Hindlimb muscle (tissue), 1 donor: Measurements from ENCODE around the gene VRK2. TPM values are rescaled to one million over a fixed set of nuclear protein-coding genes. Genes with fewer than 3 reads are reported as not detected.
"Not testable (repeated sequence)": the region's sequence is repeated elsewhere in the genome, so short reads cannot be mapped to it uniquely, and the experiment has no call there.

Source experiments
- DNase-seq: peaks from one replicate; pipeline ENCODE4 v3.0.0-alpha.2; 2013
- polyA plus RNA-seq: library from polyadenylated mRNA; unstranded; fragments of 120-200 nt; gene quantifications from one replicate; pipeline ENCODE4 v1.2.1, GENCODE V29; 2013; ENCODE audit not compliant: insufficient read length

Gene VRK2
- polyA plus RNA-seq, 1 donor = 14.6 TPM

DNA sequence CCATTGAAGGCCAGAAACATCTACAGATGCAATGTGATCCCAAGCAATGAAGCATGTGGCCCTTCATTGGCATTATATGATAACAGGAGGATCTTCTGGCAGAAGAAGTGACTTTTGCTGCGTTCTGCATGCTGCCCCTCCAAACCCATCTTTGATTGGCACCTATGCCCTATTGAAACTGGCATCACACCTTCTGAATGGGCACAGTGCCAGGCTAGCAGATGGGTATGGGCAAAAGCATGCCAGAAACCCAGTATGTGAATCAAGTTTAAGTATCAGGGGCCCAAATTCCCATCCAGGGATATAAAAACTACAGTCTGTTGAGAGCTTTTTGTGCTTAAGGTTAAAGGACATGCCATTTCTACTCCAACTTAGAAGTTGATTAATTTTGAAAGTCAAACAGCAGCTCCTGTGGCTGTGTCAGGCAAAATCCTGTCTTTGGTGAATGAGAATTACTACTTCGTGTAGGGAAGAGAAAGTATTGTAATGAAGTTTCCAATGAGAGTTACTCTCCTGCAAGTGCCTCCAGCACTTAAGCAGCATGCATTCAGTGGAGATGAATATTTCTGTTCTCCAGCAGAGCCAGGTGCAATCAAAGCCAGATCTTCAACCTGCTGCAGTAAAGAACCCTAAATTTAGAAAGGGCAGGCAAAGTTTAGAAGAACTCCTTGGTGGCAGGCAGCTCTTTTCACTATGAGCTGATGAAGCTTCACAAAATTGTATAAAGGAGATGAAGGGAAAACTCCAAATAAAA lies 8.6 kb downstream of the VRK2 start:
- no peak for DNase-seq

DNA sequence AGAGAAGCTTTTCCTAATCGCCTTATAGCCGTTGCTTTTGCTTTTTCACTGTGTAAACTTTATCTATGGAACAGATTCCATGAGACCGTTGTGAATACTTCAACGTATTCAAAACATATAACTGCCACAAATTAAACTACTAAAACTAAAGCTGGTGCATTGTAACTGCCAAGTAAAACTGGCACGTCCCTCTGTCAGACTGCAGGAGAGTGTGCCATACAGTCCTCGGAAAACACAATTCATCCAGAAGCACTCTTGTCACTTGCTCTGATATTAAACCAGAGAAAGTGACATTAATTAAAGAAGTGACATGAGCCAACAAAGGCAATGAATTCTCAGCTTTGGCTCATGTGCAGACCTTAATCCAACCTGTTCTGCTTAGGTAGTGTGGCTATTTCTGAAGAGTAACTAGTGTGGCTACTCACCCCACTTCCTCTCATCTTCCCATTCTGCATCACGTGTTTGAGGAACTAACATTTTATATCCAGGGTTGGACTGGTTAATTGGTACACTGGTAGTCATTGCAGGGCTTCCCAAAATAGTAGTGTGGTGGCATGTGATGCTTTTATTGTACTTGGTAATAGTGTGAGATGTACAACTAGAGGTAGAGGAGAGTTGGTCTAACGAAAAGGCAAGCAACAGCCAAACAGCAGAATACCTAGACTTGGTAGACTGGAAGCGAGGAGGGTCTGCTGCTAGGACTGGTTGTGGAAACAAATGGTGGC lies 9.7 kb downstream of the VRK2 start:
- no peak for DNase-seq

DNA sequence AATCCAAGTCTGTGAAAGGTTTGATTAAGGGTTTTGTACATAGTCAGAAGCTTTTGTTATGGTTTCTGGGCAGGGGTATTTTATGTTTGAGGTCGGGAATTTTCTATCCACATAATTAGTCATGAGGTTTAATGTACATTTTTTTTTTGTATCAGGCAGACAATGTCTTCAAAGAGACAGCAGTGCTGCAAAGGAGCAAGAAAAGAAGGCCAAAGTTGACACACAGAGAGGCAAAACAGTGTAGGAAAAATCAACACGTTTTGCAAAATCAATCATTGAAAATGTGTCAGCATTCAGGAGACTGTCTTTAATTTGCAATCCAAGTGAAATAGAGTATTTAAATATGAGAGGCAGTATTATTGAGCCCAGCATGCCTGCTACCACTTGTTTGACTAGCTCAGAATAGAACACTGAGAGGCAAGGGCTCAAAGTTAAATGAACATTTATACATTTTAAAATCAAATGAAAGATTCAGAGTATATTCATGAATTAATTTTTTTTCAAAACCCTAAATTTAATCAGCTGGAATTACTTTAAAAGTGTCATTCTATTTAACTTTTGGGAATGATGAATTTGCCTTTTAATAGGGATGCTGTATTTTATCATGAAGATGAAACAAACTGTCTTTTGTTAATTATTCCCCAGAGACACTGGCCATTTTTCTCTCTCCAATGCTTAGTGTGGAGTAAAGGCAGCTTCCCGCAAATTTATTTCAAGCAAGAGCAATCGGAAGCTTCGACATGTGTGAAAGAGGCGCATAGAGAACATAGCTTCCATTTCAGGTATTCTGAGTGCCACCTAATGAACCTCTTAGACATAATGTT lies 11.3 kb downstream of the VRK2 start:
- no peak for DNase-seq

DNA sequence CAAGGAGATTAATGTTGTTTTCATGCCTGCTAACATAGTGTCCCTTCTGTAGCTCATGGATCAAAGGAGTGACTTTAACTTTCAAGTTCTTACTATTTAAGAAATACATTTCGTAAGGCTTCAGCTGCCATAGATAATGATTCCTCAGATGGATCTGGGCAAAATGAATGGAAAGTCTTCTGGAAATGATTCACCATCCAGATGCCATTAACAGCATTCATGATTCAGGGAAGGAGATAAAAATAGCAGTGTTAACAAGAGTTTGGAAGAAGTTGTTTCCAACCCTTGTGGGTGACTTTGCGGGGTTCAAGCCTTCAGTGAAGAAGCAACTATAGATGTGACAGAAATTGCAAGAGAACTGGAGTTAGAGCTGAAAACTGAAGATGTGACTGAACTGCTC lies 17.0 kb downstream of the VRK2 start:
- no peak for DNase-seq

DNA sequence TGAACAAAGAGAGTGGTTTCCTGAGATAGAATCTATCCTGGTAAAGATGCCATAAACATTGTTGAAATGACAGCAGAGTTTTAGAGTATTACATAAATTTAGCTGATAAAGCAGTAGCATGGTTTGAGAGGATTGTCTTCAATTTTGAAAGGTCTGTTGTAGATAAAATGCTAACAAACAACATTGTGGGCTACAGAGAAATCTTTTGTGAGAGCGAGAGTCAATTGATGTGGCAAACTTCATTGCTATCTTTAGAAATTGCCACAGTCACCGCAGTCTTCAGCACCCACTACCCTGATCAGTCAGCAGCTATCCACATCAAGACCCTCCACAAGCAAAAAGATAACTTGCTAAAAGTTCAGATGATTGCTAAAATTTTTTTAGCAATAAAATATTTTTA lies 17.5 kb downstream of the VRK2 start:
- DNase-seq = no peak

DNA sequence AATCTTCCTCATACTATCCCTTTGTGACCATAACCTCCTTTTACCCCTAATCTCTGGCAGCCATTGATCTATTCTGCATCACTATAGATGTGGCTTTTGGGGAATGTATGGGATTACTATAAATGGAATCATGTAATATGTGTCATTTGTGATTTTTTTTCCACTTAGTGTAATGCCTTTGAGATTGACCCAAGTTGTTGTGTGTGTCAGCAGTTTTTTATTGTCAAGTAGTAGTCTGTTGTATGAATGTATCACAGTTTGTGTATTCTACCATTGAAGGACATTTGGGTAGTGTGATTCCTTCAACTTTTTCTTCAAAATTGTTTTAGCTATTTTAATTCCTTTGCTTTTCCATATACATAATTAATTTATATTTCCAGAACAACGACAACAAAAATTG lies 18.6 kb downstream of the VRK2 start:
- no peak for DNase-seq

DNA sequence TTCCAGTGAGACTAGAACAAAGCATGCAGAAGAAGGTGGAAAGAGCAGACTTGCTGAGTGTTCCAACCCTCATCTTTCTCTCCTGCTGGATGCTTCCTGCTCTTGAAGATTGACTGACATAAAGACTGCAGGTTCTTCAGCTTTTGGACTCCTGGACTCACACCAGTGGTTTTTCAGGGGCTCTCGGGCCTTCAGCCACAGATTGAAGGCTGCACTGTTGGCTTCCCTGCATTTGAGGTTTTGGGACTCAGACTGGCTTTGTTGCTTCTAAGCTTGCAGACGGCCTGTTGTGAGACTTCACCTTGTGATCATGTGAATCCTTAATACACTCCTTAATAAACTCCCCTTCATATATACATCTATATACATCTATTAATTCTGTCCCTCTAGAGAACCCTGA lies 20.4 kb downstream of the VRK2 start:
- DNase-seq = no peak

DNA sequence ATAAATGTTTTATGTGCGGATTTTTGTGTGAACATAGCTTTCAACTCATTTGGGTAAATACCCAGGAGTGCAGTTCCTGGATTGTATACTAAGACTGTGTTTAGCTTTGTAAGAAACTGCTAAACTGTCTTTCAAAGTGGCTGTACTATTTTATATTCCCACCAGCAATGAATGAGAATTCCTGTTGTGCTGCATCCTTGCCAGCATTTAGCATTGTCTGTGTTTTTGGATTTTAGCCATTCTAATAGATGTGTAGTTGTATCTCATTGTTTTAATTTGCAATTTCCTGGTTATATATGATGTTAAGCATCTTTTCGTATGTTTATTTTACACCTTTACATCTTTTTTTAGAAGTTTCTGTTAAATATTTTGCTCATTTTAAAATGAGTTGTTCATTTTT lies 24.2 kb downstream of the VRK2 start:
- no peak for DNase-seq

DNA sequence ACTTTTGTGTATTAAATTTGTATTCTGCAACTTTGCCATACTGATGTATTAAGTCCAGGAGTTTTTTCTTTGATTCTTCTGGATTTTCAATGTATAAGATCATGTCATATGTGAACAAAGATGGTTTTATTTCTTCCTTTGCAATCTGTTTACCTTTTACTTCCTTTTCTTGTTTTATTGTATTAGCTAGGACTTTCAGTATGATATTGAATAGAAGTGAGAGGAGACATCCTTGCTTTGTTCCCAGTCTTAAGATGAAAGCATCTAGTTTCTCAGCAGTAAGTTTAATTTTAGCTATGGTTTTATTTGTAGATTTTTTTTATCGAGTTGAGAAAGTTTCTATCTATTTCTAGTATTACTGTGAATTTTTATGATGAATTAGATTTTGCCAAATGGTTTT lies 25.5 kb downstream of the VRK2 start:
- DNase-seq = no peak

DNA sequence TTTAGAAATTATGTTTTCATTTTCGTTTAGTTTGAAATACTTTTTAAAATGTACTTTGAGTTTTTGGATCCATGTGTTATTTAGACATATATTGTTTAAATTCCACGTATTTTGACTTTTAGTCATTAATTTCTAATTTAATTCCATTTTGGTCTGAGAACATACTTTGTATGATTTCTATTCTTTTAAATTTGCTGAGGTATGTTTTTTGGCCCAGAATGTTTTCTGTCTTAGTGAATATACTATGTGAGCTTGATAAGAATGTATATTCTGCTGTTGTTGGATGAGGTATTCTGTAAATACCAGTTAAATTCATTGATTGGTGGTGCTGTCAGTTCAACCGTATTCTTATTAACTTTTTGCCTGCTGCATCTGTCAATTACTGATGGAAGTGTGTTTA lies 26.4 kb downstream of the VRK2 start:
- no peak for DNase-seq

DNA sequence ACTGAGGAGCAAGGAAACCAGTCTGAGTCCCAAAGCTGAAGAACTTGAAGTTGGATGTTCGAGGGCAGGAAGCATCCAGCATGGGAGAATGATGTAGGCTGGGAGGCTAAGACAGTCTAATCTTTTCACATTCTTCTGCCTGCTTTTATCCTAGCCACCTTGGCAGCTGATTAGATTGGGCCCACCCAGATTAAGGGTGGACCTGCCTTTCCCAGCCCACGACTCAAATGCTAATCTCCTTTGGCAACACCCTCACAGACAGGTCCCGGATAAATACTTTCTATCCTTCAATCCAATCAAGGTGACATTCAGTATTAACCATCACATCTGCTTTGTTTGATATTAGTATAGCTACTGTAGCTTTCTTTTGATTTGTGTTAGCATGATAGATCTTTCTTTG lies 27.1 kb downstream of the VRK2 start:
- DNase-seq = no peak

DNA sequence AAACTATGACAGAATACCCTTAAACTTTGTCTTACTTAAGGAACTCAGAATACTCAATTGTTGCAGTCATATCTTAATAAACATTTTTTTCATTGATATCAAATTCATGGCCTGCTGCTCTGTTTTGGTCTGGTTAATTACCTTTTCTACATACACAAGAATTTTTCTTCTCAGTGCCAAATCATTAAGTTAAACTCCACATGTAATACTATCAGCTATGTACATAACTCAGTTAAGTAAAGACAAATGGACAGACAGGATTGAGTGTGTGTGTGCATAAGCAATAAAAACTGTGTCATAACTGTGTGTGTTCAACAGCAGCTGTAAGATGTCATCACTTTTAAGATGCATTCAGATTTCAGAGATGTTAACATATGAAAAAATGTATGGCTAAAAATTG lies 34.4 kb downstream of the VRK2 start:
- DNase-seq = no peak

DNA sequence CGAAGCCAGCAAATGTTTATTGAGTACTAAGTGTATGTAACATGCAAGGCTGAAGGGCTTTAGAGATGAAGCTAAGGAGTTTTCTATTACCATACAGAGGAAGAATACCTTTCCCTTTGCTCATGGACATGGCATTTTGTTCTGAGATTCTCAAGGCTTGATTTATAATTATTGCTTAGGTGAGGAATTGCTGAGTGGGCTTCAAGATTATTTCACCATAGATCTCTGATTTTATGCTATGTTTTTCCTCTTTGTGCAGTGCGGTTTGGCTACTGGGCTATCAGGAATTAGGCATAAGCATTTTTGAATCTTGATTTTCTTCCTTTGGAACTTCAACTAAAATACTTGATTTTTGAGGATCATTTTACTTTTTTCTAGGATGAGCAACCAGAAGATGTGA lies 42.5 kb downstream of the VRK2 start:
- no peak for DNase-seq

DNA sequence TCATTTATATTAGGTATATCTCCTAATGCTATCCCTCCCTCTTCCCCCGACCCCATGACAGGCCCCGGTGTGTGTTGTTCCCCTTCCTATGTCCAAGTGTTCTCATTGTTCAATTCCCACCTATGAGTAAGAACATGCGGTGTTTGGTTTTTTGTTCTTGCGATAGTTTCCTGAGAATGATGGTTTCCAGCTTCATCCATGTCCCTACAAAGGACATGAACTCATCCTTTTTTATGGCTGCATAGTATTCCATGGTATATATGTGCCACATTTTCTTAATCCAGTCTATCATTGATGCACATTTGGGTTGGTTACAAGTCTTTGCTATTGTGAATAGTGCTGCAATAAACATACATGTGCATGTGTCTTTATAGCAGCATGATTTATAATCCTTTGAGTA lies 46.2 kb downstream of the VRK2 start:
- not testable (repeated sequence) for DNase-seq

DNA sequence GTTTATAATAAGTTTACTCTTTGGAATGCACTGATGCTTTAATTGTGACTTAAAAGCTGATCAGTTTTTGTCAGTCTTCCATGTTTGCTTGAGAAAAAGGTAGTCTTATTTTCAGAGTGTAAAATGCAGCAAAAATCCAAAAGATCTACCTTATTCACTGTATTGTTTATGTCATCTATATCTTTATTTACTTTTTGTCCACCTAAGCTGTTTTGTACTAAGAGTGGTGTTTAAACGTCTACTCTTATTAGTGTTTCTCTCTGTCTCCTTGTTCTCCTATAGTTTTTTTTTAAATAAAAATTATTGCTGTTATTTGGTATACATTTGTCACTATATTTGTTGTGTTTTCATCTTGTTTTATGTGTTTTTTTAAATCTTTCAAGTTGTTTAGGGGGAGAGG lies 50.4 kb downstream of the VRK2 start:
- no peak for DNase-seq

DNA sequence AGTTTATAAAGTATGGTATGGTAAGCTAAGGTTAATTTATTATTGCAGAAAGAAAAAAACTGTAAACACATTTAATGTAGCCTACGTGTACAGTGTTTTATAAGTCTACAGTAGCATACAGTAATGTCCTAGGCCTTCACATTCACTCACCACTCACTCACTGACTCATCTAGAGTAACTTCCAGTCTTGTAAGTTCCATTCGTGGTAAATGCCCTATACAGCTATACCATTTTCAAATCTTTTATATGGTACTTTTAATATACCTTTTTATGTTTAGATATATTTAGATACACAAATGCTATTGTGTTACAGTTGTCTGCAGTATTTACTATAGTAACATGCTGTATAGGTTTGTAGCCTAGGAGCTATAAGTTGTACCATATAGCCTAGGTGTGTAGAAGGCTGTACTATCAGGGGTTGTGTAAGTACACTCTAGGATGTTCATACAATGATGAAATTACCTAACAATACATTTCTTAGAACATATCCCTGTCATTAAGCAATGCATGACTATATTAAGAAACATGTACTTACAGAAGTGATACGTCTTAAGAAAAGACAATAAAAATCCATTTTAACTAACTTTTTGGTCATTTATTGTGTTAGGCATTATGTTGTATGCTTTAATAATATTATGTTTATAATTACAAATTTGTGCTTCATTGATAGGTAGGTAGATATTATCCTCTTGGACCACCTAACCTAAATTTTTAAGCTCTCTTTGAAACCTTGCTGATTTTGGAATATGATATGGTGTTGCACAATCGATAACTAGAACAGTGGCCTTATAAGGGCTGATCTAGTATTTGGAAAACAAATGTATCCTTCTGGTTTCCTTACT lies 51.9 kb downstream of the VRK2 start:
- no peak for DNase-seq

DNA sequence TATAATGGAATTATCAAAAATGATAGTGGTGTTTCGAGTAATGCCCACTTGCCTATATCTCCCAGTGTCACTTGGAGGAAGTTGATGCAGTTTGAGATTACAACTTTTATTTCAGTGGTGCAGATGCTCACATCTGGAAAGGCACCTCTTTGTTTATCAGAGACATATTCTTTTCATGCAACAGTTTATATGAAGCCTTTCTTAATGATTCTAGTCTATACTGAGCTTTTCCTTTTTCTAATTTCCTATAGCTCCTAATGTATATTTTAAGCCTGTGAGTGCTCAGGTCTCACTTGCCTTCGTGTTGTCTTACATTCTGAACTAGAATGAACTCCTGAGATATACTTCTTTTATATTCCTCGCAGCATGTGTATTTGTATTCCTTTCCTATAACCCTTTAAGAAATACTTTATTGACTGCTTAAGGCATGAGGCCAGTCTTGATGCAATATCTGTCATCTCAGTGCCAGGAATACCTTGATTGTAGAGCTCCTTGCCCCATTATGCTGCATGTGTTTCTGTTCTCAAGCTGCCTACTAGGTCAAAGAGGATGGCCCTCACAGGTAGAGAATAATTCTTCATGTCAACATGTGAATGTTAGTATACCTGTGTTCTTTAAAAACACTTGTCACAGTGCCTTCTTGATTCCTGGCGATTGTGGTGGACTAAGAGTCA lies 52.6 kb downstream of the VRK2 start:
- no peak for DNase-seq

DNA sequence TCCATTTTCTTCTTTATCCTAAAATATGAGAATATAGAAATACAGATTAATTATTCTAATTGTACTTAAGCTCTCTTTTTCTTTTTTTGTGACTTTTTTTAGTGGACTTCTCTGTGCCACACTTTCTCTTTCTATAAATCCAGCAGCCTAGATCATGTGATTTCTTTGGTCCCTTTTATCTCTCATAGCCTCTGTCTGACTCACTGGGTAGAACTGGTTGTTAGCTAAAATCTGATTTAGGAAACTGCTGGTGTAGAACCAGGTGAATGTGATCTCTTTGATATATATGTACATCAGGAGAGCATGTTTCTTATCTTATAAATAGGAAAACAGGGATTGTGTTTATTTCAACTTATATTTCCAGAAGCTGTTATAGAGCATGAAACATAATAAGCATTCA lies 54.9 kb downstream of the VRK2 start:
- no peak for DNase-seq

DNA sequence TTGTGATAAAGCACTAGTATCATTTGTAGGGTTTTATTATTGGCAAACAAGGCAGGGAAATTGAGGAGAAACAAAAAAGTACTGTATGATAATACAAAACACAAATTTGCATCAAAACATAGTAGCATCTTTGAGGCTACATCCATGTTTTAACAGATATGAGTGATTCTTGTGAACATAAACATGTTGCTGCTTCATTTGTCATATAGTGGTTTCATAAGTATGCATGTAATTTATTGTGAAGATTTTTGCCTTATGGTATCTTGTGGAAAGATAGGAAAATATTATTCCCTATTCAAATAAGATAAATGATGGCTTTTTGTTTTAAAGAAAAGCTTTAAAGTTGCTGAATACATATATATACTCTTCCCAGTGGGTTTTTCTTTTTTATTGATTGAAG lies 60.3 kb downstream of the VRK2 start:
- DNase-seq = no peak

DNA sequence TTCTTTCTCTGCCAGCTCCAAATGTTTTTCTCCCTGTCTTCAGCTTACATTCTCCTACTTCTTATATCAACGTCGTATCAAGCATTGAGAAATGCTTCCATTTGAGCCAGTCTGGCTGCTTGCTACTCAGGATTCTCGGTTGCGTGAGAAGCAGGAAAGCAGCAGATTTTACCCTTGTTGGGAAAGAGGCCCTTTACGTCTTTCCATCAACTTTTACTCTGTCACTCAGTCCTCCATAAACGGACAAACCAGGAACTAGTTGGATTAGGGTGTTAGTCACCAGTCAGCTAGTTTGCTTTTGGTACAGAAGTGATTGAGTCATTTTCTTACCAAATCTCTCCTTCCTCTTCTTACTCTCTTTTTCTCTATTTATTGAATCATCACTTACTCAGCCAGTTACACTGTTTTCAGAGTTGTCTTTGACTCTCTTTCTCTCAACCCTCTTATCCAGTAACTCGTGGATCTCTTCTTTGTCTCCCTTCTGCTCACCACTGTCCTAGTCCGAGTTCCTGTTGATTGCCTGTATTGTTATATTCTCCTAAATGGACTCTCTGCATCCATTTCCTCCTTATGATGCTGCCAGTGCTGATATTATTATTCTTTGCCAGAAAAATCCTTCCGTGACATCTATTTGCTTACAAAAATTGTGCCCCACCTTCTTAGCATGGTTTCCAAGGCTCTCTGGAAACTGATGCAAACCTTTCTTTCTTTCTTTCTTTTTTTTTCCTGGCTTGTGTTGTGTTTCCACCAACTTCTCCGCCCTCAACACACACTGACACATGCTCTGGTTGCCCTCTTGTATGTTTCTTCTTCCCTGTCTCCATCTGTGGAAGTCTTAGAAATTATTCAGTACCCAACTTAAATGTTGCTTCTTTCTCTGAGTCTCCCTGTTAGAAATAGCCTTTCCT lies 61.5 kb downstream of the VRK2 start:
- no peak for DNase-seq

DNA sequence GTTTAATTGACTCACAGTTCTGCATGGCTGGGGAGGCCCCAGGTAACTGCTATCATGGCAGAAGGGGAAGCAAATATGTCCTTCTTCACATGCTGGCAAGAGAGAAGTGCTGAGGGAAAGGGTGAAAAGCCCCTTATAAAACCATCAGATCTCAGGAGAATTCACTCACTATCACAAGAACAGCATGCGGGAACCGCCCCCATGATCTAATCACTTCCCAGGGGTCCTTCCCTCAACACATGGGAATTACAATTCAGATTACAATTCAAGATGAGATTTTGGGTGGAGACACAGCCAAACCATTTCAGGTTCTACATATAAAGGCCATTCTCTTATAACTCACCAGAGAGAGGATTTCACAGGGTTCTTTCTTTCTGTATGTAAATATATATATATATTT lies 62.9 kb downstream of the VRK2 start:
- DNase-seq = no peak
